ENCODE results near the gene HPCAL4. TPM values are rescaled to one million over a fixed set of nuclear protein-coding genes. Genes with fewer than 3 reads are reported as not detected.
A peak's percentile ranks its signal among the peaks of the same experiment; 100 is the strongest.

HPCAL4 gene
- total RNA-seq, 1 donor: not detected

DNA sequence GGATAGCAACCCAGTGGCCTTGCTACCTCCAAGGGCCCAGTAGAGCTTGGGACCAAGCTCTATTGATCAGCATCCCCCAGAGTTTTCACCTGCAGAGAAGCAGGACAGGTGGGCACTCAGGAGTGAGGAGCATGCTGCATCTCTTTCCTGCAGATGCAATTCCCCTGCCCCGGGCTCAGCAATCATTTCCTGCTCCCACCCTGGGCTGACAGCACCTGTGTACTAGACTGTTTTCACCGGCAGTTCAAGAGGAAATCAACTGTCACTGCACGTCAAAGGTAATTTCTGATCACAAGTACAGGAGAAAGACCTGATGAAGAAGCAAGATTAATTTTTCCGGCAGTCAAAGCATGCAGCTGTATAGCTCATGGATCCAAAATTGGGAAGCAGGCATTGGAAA is 10.5 kb downstream of the HPCAL4 start:
- TF ChIP-seq, protein P1, sequence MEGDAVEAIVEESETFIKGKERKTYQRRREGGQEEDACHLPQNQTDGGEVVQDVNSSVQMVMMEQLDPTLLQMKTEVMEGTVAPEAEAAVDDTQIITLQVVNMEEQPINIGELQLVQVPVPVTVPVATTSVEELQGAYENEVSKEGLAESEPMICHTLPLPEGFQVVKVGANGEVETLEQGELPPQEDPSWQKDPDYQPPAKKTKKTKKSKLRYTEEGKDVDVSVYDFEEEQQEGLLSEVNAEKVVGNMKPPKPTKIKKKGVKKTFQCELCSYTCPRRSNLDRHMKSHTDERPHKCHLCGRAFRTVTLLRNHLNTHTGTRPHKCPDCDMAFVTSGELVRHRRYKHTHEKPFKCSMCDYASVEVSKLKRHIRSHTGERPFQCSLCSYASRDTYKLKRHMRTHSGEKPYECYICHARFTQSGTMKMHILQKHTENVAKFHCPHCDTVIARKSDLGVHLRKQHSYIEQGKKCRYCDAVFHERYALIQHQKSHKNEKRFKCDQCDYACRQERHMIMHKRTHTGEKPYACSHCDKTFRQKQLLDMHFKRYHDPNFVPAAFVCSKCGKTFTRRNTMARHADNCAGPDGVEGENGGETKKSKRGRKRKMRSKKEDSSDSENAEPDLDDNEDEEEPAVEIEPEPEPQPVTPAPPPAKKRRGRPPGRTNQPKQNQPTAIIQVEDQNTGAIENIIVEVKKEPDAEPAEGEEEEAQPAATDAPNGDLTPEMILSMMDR (IDR thresholded peaks at IDR 0.05; ENCODE audit: insufficient read depth, low read depth, low read length): no peak
- no peak overlapping the region for H3K4me3 ChIP-seq (ENCODE audit: low read depth, low read length)
- no peak for DNase-seq (ENCODE audit: low read depth)

DNA sequence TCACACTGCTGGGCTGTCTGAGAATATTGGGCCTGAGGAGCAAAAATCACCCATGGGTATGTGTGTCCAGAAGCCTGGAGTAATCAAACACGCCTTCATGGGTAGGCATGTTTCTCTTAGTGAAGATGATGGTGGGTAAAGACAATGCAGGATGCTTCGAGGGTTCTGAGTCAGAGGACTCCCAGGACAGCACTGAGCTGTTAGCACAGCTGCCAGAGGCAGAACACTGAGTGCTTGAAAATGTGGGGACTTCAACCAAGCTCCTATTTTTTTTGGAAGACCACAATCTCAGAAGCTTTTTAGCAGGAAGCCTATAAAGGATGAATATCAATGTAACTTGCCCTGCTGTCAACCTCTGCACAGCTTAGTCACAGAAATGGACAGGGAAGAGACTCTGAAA is 11.4 kb downstream of the HPCAL4 start:
- DNase-seq (ENCODE audit: low read depth): no peak
- H3K4me3 ChIP-seq (ENCODE audit: low read depth, low read length): no peak overlapping the region
- TF ChIP-seq, protein P1 (IDR thresholded peaks at IDR 0.05; ENCODE audit: insufficient read depth, low read depth, low read length): no peak

DNA sequence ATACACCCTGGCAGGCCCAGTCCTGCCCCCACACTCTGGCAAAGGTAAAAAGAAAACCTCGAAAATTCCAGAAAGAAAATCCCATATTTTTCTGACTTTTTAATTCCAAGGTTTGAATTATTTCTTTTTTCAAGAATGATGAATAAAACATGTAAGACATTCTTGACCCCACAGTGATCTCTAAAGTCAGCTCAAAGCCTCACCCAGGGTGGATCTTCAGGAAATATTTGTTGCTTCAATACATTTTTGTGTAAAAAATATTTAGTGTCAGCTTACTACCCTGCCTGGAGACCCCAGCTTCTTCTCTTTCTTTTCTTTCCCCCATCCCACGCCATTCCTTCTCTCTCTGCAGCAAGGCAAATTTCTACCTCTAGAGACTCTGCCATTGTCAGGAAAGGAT is 12.3 kb downstream of the HPCAL4 start:
- no peak for DNase-seq (ENCODE audit: low read depth)
- TF ChIP-seq, protein P1 (IDR thresholded peaks at IDR 0.05; ENCODE audit: insufficient read depth, low read depth, low read length): no peak
- H3K4me3 ChIP-seq (ENCODE audit: low read depth, low read length): no peak overlapping the region

DNA sequence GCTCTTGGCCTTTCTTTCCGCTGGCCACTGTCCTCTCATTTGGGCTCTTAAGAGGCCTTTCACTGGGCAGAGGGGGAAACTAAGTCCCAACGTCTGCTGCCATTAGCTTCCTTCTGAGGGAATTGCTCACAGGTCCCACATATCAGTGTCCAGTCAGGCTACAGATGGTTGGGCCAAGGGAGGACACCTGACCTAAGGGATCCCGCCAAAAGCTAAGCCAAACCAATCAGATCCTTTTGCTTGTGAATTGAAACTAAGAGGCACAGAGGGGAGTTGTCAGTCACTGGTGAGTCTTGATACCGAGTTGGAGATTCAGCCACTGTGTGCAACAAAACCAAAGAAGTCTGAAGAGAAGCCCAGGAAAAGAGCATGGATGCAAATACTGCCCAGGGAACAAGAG is 13.6 kb downstream of the HPCAL4 start:
- TF ChIP-seq, protein P1 (IDR thresholded peaks at IDR 0.05; ENCODE audit: insufficient read depth, low read depth, low read length): no peak
- H3K4me3 ChIP-seq (ENCODE audit: low read depth, low read length): no peak overlapping the region
- no peak for DNase-seq (ENCODE audit: low read depth)

DNA sequence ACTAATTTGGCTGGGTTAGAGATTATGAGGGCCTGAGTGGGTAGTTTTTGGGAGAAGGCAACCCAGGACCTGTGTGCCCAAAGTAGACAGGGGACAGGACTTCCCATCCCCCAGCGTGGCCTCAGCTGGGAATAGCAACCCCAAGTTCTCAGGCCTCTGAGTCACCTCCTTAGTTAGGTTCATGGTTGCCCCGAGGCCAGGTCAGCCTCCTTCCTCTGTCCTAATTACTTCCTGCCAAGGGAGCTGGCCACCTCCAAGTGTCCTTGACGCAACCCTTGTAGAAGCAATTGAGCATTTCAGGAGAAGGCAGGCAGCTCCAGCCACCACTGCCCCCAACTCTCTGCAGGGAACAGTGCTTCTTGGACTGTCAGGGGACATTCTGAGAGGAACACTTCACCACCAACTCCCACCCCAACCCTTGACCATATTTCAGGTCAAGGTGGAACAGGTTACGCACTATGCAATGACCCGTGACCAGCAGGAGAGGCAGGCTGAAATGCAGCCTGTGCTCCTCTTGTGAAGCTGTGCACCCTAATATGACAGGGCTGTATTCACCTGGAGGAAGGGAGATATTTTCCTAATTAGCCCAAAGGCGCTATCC is 14.2 kb downstream of the HPCAL4 start:
- peak; percentile 32 for DNase-seq (ENCODE audit: low read depth)
- no peak overlapping the region for H3K4me3 ChIP-seq (ENCODE audit: low read depth, low read length)
- TF ChIP-seq, protein P1 (IDR thresholded peaks at IDR 0.05; ENCODE audit: insufficient read depth, low read depth, low read length): no peak

DNA sequence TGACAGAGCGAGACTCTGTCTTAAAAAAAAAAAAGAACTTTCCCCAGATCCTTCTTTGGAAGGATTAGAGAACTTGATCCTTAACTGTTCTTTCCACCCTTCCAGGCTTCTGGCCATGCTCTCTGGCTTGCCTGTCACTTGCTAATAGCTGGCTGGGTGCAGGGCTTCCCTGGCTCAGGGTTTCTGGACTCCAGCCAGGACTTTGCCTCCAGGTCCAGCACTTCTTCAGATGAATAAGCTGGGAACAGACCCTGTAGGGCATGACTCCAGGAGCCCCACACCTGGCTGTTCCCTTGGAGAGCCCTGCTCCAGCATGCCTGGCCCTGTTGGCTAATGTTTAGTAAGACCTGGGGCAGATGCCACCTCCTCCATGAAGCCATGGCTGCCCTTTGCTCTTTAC is 16.0 kb downstream of the HPCAL4 start:
- no peak overlapping the region for H3K4me3 ChIP-seq (ENCODE audit: low read depth, low read length)
- TF ChIP-seq, protein P1 (IDR thresholded peaks at IDR 0.05; ENCODE audit: insufficient read depth, low read depth, low read length): no peak
- DNase-seq (ENCODE audit: low read depth): no peak

DNA sequence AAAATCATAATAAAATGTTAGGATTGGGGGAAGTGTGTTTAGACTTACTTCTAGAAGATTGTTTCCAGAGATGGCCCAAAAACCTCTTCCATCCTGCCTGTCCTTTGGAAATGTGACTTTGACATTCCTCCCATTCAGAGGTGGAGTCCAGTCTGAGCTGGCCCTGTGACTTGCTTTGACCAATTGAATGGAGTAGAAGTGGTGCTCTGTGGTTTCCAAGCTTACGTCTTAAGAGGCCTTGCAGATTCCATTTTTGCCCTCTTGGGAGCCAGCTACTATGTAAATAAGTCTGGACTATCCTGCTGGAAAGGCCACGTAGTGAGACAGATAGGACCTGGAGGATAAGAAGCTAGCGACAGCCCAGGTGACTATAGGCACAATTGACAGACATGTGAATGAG is 18.0 kb downstream of the HPCAL4 start:
- peak; percentile 36 for DNase-seq (ENCODE audit: low read depth)
- TF ChIP-seq, protein P1 (IDR thresholded peaks at IDR 0.05; ENCODE audit: insufficient read depth, low read depth, low read length): no peak
- no peak overlapping the region for H3K4me3 ChIP-seq (ENCODE audit: low read depth, low read length)

Measured in fibroblast of villous mesenchyme (primary cell).